ENCODE data around the gene BCAP29. TPM values are rescaled to one million over a fixed set of nuclear protein-coding genes. Genes with fewer than 3 reads are reported as not detected.

Gene BCAP29
- total and polyA plus RNA-seq, 9 of the 15 experiments (the other 6 are each of a cell fraction or from before 2014, with no cell fraction given) = 63.4 to 137 (median 79.7) TPM

- no peak for TF ChIP-seq MLLT1 (IDR thresholded peaks at IDR 0.05)
- no peak for TF ChIP-seq ASH1L (IDR thresholded peaks at IDR 0.05; ENCODE audit: borderline replicate concordance, low read depth, partially characterized antibody)
- no peak for TF ChIP-seq POLR3G (IDR thresholded peaks at IDR 0.05; ENCODE audit: extremely low read depth, insufficient read length, insufficient replicate concordance)
Observed at GRCh38 chr7:107642501-107642900, 62.5 kb downstream of the BCAP29 start (continued).

GRCh38 chr7:107643407-107643806 lies 63.4 kb downstream of the BCAP29 start:
- no peaks in the 10 kb centered on the region for H3K9me1 ChIP-seq (ENCODE audit: control insufficient read depth, insufficient read depth, low read length)
- no peaks in the 10 kb centered on the region for H3K9me3 ChIP-seq (replicated peaks; ENCODE audit: control insufficient read depth, insufficient read depth, low read depth, low read length)
- ChIA-PET POLR2A (interaction anchor here (1.7 kb wide), 1 partner anchor 12 kb away, joined by 8 read pairs; no protein-coding TSS in a partner anchor), CTCF (ENCODE audit: low intra/inter-chr PET ratio) (no interaction called here)
- no peaks in the 10 kb centered on the region for H3K36me3 ChIP-seq (ENCODE audit: control insufficient read depth, insufficient read depth, low read length)
- no peak overlapping the region for H3K9ac ChIP-seq (ENCODE audit: insufficient read depth in 1 of 2, low read depth in 2 of 2, low read length in 2 of 2)
- no peak overlapping the region for H3K4me2 ChIP-seq (ENCODE audit: insufficient read depth, low read length)
- intact Hi-C loops (cut with micrococcal nuclease) = loop anchor here (5.0 kb wide), 1 partner anchor 79 kb away; no protein-coding TSS in a partner anchor
- in situ Hi-C loops (cut with MboI) = no loop called here
- H3K79me2 ChIP-seq (ENCODE audit: control insufficient read depth, insufficient read depth, low read length) = no peaks in the 10 kb centered on the region
- 7% methylated on average over 1 of the region's 1 CpG for WGBS (ENCODE audit: insufficient coverage, low coverage, missing lambda C conversion rate)
- no peaks in the 10 kb centered on the region for H3K4me1 ChIP-seq (replicated peaks in 1 of 2; ENCODE audit: control insufficient read depth in 2 of 2, insufficient read depth in 2 of 2, low read length in 2 of 2)
- peaks cover 4 to 6% of the 10 kb centered on the region in 2 experiments; a peak in 2 of 5 replicates for H3K27me3 ChIP-seq (ENCODE audit: control insufficient read depth in 2 of 2, insufficient read depth in 2 of 2, low read length in 2 of 2)
- no TSS peak for BruUV-seq (replicated peaks)
- H3K27ac ChIP-seq (ENCODE audit: extremely low read depth, low read depth, low read length) = no peak overlapping the region
- H3K4me3 ChIP-seq = no peak overlapping the region
- ATAC-seq = peak; percentile 48; the same call in 1 of the 3 replicates
- no peak for DNase-seq (ENCODE audit: extremely low read depth in 1 of 4, low spot score in 3 of 4)
- no peaks in the 10 kb centered on the region for H4K20me1 ChIP-seq (replicated peaks; ENCODE audit: control insufficient read depth, insufficient read depth, low read length)
- 0 out of 2 replicates have a peak, but pooled peaks have one; percentile 32 for TF ChIP-seq ZBTB40 (IDR thresholded peaks at IDR 0.05)
- TF ChIP-seq ZBTB40 (CRISPR knock-in tag; IDR thresholded peaks at IDR 0.05) = no peak
- TF ChIP-seq CTCF (IDR thresholded peaks at IDR 0.05 in 2 of 3, conservative IDR thresholded peaks at IDR 0.05 in 1 of 3; ENCODE audit: insufficient read depth in 2 of 3, low read depth in 1 of 3, low read length in 3 of 3) = peak in 1 of 3 experiments; percentile 25; a peak in 1 of 6 replicates
- no peak for TF ChIP-seq NR4A1 (CRISPR knock-in tag; IDR thresholded peaks at IDR 0.05)
- no peak for TF ChIP-seq NR4A1 (tag; IDR thresholded peaks at IDR 0.05)
- H2AFZ ChIP-seq (ENCODE audit: low read depth, low read length) = no peak overlapping the region
- no peak for FAIRE-seq
